Ectodermal cell (in vitro differentiated cells): ENCODE results near the gene BARHL1.
A peak's percentile ranks its signal among the peaks of the same experiment; 100 is the strongest.

ENCODE experiments used
- H3K27ac ChIP-seq: 2 replicates; pipeline ENCODE4 v1.7.0; 2013; ENCODE audit warnings: mild to moderate bottlenecking, low read depth, low read length; ENCODE audit not compliant: insufficient read depth, poor library complexity, severe bottlenecking
- H3K27me3 ChIP-seq: 2 replicates; pipeline ENCODE4 v1.7.0; 2013; ENCODE audit warnings: mild to moderate bottlenecking, low read length; ENCODE audit not compliant: insufficient read depth, control insufficient read depth, poor library complexity, severe bottlenecking
- H3K36me3 ChIP-seq: one replicate; pipeline ENCODE4 v1.7.0; 2013; ENCODE audit warnings: low read length; ENCODE audit not compliant: control insufficient read depth, insufficient read depth
- H3K4me1 ChIP-seq: one replicate; pipeline ENCODE4 v1.7.0; 2013; ENCODE audit warnings: low read length; ENCODE audit not compliant: control insufficient read depth, insufficient read depth
- H3K4me3 ChIP-seq: 2 replicates; pipeline ENCODE4 v1.7.0; 2013; ENCODE audit warnings: low read depth, low read length, control low read depth; ENCODE audit not compliant: insufficient read depth
- H3K9me3 ChIP-seq: 2 replicates; pipeline ENCODE4 v1.7.0; 2013; ENCODE audit warnings: mild to moderate bottlenecking, low read length, moderate library complexity; ENCODE audit not compliant: control insufficient read depth
- WGBS, 2 experiments: methylation state at CpG; one replicate each; pipeline ENCODE4 v1.1.7; 2013; ENCODE audit warnings: missing lambda C conversion rate in 2 of 2; 5-methylcytosine and 5-hydroxymethylcytosine counted together

BARHL1 gene

GRCh38 chr9:132591751-132592314 is 9.4 kb downstream of the BARHL1 start:
- H3K27ac ChIP-seq, result peak overlapping the region; percentile 91
- 1% methylated on average over 8 to 9 of the region's 9 CpGs for WGBS, 2 experiments
- H3K9me3 ChIP-seq, result no peaks in the 10 kb centered on the region
- peaks cover 51% of the 10 kb centered on the region for H3K4me1 ChIP-seq
- peak overlapping the region; percentile 20 for H3K4me3 ChIP-seq
- no peaks in the 10 kb centered on the region for H3K36me3 ChIP-seq
- peaks cover 51% of the 10 kb centered on the region for H3K27me3 ChIP-seq

GRCh38 chr9:132592451-132592850 is 10.0 kb downstream of the BARHL1 start:
- Histone ChIP-seq H3K4me1 (peaks cover 45% of the 10 kb centered on the region), H3K4me3 (peak overlapping the region; percentile 20), H3K27ac (peak overlapping the region; percentile 91), H3K27me3 (peaks cover 45% of the 10 kb centered on the region), H3K9me3 (no peaks in the 10 kb centered on the region), H3K36me3 (no peaks in the 10 kb centered on the region)
- 5 to 14% methylated on average over 8 of the region's 8 CpGs for WGBS, 2 experiments

GRCh38 chr9:132594412-132594811 is 12.0 kb downstream of the BARHL1 start:
- 89 to 90% methylated on average over 13 of the region's 13 CpGs for WGBS, 2 experiments
- H3K4me3 ChIP-seq, result no peak overlapping the region

GRCh38 chr9:132595319-132595718 is 12.9 kb downstream of the BARHL1 start:
- Histone ChIP-seq H3K4me3 (no peak overlapping the region), H3K4me1 (peaks cover 44% of the 10 kb centered on the region), H3K27me3 (peaks cover 16% of the 10 kb centered on the region), H3K9me3 (no peaks in the 10 kb centered on the region), H3K27ac (no peak overlapping the region), H3K36me3 (no peaks in the 10 kb centered on the region)
- WGBS, 2 experiments, result 69 to 79% methylated on average over 6 of the region's 6 CpGs

More at GRCh38 chr9:132594412-132594811, 12.0 kb downstream of the BARHL1 start:
- Histone ChIP-seq H3K36me3 (no peaks in the 10 kb centered on the region), H3K4me1 (peaks cover 44% of the 10 kb centered on the region), H3K27ac (no peak overlapping the region), H3K9me3 (no peaks in the 10 kb centered on the region), H3K27me3 (peaks cover 25% of the 10 kb centered on the region)

GRCh38 chr9:132596200-132596599 is 13.8 kb downstream of the BARHL1 start:
- H3K4me3 ChIP-seq, result no peak overlapping the region
- H3K4me1 ChIP-seq, result peaks cover 44% of the 10 kb centered on the region
- 92 to 94% methylated on average over 3 of the region's 3 CpGs for WGBS, 2 experiments
- H3K36me3 ChIP-seq, result no peaks in the 10 kb centered on the region
- H3K27ac ChIP-seq, result no peak overlapping the region
- no peaks in the 10 kb centered on the region for H3K9me3 ChIP-seq
- peaks cover 7% of the 10 kb centered on the region for H3K27me3 ChIP-seq

GRCh38 chr9:132597073-132597775 is 14.8 kb downstream of the BARHL1 start:
- Histone ChIP-seq H3K27ac (no peak overlapping the region), H3K27me3 (no peaks in the 10 kb centered on the region), H3K4me3 (no peak overlapping the region), H3K4me1 (peaks cover 37% of the 10 kb centered on the region), H3K9me3 (no peaks in the 10 kb centered on the region), H3K36me3 (no peaks in the 10 kb centered on the region)
- 95 to 97% methylated on average over 16 of the region's 16 CpGs for WGBS, 2 experiments

- Histone ChIP-seq H3K4me1 (peaks cover 10% of the 10 kb centered on the region), H3K9me3 (no peaks in the 10 kb centered on the region), H3K36me3 (peaks cover 3% of the 10 kb centered on the region), H3K27ac (no peak overlapping the region), H3K27me3 (peaks cover 6% of the 10 kb centered on the region), H3K4me3 (no peak overlapping the region)
- WGBS, 2 experiments, result 95% methylated on average over 12 of the region's 12 CpGs
Observed at GRCh38 chr9:132600326-132600984, 18.0 kb downstream of the BARHL1 start.

- Histone ChIP-seq H3K4me3 (no peak overlapping the region), H3K27me3 (peaks cover 20% of the 10 kb centered on the region), H3K9me3 (no peaks in the 10 kb centered on the region), H3K27ac (no peak overlapping the region), H3K36me3 (peaks cover 3% of the 10 kb centered on the region), H3K4me1 (peaks cover 12% of the 10 kb centered on the region)
- 77 to 79% methylated on average over 3 of the region's 3 CpGs for WGBS, 2 experiments
Observed at GRCh38 chr9:132602207-132602606, 19.8 kb downstream of the BARHL1 start.

- Histone ChIP-seq H3K36me3 (peaks cover 7% of the 10 kb centered on the region), H3K4me3 (no peak overlapping the region), H3K9me3 (no peaks in the 10 kb centered on the region), H3K4me1 (peaks cover 29% of the 10 kb centered on the region), H3K27me3 (peaks cover 29% of the 10 kb centered on the region), H3K27ac (peak overlapping the region; percentile 4)
- 87 to 89% methylated on average over 6 of the region's 6 CpGs for WGBS, 2 experiments
Observed at GRCh38 chr9:132605387-132605786, 23.0 kb downstream of the BARHL1 start.

- H3K36me3 ChIP-seq, result peaks cover 10% of the 10 kb centered on the region
- no peaks in the 10 kb centered on the region for H3K9me3 ChIP-seq
- H3K27ac ChIP-seq, result no peak overlapping the region
- WGBS, 2 experiments, result 92 to 93% methylated on average over 6 of the region's 6 CpGs
- H3K4me3 ChIP-seq, result no peak overlapping the region
- peaks cover 29% of the 10 kb centered on the region for H3K27me3 ChIP-seq
- peaks cover 31% of the 10 kb centered on the region for H3K4me1 ChIP-seq
Observed at GRCh38 chr9:132606066-132606465, 23.7 kb downstream of the BARHL1 start.
